ENCODE measurements around the gene STAT5A.
A peak's percentile ranks its signal among the peaks of the same experiment; 100 is the strongest.

Gene STAT5A

DNA sequence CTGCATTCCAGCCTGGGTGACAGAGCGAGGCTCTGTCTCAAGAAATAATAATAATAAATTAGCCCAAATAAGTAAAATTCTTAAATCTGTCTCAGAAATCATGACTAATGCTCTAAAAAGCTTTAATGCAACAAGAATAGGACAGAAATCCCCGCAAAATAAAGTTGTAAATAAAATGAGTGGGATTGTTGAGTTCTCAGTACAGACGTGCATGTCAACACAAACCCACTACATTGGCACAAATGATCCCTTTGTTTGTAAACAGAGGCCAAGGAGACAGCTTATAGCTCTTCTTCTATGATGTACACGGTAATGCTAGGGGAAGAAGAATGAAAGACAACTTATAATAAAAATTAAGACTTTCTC, 18.1 kb upstream of the STAT5A start:
- no peak for DNase-seq

DNA sequence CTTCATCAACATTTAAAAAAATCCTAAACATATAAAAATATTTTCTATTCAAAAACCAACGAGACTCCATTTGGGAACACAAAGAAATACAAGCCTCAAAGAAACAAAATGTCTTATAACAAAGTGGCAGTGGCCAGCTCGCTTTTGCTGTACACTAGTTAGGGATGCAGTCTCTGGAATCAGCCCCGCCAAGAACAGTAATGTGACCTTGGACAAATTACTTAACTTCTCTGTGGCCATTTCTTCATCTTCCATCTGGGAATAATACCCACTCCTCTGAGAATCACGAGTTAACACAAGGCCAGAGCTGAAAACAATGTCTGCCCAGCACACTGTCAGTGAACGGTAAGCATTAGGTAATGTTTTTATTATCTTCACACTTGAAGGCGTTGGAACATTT, 17.7 kb upstream of the STAT5A start:
- no peak for DNase-seq

DNA sequence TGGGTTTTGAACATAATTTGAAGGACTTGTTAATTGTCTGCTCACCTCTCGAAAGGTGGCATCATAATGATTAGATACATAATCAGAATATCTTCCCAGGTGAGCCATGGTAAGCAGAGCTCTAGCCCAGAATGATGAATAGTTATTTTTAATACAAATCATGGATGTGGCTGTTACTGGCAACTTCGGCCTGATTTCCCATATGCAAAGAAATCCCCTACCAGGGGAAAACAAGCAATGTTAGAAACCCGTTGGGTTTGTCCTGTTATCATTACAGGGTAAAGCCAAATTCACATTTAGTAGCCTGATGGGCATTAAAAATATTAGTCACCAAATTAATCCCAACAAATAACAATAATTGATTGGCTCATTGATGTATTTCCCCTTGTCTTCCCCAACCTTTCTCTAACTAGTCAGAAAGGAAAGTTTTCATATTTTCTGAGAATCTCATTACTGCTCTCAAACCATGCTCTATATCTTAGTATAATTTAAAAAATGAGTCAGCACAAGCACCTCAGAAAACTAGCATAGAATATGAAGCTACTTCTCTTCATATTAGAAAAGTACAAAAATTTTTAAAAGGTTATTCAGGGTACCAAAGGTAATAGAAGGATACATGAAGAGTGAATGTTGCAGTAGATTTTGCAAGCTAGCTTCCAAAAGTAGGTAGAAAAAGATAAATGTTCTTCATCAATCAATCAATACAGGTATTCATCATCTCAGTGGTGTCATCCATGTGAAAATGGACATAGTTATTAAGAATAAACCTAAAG, 17.1 kb upstream of the STAT5A start:
- DNase-seq = no peak

DNA sequence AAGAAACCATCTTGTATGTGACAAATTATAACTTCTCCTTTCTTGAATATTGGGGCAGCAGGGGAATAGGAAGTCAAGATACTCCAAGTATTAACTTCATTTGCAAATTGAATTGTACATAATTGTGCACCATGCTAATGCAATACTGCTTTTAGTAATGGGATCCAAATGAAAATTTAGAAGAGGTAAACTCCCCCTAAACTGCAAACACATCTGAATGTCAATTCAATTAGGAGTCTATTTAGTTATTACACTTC, 16.6 kb upstream of the STAT5A start:
- no peak for DNase-seq

DNA sequence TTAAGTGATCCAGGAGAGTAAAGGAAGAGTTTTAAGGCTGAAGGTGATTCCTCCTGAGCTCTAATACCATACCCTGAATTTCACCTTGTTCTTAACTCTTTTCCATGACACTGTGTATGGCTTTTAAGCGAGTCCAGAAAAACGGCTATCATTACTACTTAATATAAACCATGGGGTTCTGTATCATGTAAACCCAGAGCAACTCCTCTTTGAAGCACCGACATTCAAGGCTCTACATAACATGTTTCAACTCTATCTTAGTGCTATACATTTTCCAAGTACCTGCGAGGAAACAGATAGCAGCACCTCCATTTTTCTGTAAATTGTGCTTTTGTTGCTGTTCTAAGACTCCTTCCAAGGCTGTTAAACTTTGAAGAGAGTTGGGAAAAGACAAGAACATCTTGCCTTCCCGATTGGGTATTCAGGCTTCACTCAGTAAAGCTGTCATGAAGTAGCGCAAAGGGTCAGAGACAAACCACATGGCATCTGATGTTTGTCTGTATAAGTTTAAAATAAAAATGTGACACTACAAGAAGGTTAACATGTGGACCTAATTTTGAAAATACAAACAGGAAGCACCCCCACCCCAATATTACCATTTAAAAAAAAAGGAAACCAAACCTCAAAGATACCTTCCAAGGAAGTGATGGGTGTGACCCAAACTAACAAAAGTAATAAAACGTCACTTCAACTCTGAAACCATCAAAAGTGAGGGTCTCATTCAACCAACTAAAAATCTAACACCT, 16.0 kb upstream of the STAT5A start:
- DNase-seq = no peak

DNA sequence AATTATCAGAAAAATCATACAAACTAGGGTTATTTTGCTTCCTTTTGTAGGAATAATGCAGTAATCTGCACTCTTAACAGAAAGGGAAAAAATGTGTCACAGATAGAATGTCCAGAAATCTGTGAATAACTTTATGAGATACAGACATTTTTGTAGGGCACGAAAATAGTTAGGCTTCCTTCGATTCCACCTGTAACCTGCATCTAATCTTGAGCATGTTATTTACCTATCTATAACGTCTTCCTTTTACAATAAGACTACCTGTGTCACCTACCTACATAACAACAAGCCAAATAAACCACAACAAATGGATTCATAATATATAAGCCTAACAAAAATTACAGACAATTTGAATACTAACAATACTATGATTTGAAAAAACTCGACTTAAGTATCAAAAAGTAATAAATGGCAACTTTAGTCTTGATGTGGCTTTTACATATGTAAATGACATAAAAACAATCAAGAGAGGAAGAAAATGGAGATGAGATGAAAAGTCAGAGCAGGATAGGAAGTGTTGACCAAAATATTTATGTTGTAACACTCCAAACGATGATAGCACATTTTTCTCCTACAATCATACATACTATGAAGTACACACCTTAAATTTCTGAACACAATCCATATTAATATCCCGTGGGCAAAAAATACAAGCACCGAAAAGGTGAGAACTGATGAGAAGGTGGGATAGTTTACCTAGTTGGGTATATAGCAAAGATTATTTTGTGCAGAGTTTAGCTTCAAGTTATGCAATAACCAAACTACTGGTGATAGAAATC, 14.6 kb upstream of the STAT5A start:
- no peak for DNase-seq

DNA sequence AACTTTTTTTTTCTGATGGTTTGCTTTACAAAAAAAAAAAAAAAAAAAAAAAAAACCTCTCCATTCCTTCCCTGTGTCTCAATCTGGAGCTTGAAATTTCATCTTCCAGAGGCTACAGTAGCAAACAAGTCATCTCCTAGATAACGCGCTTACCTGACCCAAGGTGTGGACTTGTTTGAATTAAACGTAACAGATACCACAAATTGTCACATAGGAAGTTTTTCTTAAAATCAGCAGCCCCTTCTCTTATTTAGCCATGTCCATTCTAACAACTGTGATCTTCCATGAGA, 14.1 kb upstream of the STAT5A start:
- no peak for DNase-seq

DNA sequence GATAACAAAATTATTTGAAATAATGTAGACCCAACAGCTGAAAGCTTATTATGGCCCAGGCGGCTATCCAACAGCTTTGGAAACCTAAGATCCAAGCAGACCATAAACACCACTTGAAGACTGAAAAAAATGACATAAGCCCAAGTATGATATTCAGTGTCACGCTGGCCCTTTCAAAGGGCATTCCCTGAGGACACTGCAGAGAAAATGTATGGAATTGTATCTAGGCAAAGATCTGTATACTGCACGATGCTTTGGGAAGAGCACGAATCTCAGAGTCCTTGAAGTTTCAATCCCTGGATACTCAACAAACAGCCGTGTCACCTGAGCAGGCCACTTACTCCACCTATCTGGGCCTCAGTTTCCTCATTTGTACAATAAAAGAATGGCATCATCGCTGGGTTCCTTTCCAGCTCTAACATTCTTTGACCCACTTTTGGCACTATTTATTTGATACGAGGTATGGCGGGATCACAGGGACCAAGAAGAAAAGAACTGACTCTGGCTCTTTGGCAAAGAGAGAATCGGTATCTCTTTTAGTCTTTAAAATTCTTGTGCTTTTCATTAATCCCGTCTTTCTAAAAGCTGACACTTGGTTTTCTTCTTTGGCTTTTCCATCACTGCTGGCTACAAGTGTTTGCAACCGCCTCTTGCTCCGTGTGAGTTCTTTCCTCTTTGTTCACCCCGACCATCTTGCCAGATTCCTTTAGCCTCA, 13.3 kb upstream of the STAT5A start:
- DNase-seq = no peak

DNA sequence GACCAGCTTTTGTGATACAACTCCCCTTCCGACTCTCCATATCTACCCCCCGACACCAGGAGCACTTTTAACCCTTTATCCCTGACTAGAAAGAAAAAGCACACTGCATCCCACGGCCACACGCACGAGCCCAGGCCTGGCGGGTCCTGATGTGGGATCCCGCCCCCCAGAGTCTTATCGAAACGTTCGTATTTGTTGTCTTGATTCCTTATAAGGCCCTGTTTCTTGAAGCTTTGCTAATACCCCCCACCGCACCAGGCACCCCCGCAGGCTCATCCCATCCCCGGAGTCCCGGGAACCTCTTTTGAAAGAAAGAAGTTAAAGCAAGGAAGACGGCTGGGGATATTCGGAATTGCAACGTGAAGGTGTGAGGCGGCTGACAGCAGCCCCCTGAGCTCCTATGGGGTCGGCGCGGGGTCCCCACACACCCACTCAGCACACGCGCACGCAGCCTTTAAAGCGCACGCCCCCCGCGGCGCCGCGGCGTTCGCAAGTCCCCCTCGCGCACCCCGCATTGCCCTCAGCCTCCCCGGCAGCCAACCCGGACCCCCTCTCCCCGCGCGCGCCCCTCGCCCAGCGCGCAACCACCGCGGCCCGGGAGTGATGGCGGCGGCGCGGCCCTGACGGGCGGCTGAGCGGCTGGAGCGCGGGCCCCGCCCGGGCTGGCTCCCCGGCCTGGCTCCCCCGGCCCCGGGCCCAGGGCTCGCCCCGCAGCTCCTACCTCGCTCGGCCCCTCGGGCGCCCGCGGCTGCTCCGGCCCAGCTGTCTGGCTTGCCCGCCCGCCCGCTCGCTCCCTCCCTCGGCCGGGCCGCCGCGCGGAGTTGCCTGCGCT, 12.6 kb upstream of the STAT5A start:
- no peak for DNase-seq

DNA sequence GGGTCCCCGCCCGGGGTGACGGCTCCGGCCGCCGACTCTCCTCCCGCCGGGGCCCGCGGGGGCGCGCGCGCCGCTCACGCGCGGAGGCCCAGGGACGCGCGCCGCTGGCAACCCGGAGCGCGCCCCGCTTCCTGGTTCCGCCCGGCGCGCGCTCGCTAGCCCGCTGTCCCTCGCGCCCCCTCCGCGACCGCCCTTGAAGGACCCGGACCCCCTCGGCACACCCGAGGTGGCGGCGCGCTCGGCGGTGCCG, 12.0 kb upstream of the STAT5A start, which contains the start of gene STAT5B:
Gene STAT5B, minus strand, starts transcription at position 33 of the 250 bp plus-strand sequence. CDS start 44,264 bp downstream, outside the sequence.
- peak; percentile 55 for DNase-seq

DNA sequence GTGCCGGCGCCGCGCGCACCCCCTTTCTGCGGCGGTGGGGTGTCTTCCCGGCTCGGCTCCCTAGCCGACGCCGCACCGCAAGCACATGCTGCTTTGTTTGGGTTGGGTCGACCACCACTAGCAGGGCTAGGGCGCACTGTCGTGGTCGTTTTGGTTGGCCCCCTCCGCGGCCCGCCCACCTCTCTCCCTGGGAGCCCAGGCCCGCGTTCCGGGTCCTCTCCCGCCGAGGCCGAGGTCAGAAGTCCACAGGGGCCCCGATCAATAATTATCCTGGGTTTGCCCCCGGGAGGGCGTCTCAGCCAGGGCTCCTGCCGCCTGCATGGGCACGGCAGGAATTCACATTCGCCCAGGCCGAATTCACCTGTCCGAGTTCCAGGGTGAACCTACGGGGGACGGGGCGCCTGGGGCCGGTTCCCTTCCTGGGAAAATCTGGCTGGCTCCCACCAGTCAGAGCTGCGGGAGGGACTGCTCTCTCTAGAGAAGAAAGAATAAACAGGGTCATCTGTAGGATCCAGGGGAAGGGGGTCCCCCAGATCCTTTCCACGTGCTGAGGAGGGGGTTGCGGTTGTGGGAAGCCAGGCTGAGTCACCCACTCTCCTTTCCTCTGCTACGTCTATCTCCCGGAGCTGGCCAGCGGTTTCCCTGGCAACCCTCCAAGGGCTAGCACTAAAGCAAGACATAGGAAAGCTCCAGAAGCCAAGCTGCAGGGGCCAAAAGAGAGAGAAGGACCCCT, 11.5 kb upstream of the STAT5A start:
- DNase-seq = peak; percentile 79

DNA sequence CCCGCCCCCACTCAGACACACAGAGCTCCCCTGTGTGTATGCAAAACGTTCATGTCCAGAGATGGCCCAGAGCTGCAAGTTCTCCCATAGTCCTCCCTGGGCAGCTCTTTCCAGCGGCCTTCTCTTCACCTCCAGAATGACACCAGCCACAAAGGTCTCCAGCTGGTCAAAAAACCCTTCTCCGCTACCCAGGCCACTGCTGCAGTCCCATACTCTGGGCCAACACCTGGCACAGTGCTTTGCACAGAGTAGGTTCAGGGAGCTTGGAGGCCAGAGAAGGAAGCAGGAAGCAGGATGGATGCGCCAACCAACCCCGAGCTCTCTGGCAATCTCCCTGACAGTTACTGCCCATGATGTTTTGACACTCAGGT, 11.0 kb upstream of the STAT5A start:
- DNase-seq = no peak

DNA sequence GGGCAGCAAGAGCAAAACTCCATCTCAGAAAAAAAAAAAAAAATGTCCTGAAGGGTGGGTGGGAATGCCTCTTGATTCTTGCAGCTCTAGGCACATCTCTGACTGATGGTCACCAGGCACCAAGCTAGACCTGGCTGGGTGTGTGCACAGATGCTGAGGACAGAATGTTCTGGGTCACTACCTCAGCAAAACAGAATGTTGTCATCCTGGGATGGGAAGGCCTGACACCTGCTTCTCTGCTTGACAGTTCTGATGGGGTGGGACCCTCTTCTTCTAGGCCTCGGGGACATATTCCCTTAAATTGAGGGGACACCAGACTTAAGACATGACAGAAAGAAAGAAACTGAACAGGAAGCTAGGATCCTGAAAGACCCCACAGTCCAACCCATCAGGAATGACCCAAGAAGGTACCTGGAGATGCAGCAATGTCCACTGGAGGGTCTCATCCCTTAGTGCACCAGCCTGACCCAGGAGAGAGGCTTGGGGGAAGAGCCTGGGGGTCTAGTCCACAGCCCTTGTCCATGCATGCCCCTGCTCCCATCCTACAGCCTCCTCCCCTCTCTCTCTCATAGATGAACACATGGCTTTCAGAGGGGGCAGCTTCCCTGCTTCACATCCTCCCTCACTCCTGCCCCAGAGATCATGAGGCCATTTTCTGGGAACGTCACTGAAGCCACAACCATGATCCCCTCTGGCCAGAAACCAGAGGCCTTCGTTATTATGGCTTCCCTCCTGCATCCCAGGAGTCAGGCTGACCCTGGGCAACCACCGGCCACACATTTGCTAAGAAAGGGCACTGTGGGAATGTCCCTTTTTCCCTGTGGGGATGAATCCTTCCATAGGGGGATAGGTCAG, 8.3 kb upstream of the STAT5A start:
- no peak for DNase-seq

DNA sequence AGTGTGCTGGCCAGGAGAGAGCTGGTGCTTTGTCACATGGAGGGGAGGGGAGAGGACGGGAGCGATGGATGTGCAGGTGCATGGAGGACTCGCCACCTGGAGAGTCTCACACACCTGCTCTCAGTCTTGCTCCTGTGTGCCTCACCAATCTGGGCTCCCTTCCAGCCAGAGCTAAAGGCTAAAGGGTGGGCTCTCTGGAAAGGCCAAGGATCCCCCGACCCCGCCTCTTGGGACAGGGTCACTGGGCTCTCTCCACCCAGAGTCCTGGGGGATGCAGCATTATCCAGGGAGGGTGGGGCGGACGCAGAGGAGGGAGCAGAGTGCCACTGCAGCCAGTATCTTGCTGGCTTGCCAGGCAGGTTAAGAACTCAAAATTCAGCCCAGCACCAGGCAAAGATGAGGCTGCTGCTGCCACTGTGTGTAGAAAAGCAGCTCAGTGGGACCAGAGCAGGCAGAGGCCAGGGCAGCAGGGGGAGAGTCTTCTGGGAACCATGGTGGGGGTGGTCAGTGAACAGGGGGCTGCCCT, 6.7 kb upstream of the STAT5A start:
- no peak for DNase-seq

DNA sequence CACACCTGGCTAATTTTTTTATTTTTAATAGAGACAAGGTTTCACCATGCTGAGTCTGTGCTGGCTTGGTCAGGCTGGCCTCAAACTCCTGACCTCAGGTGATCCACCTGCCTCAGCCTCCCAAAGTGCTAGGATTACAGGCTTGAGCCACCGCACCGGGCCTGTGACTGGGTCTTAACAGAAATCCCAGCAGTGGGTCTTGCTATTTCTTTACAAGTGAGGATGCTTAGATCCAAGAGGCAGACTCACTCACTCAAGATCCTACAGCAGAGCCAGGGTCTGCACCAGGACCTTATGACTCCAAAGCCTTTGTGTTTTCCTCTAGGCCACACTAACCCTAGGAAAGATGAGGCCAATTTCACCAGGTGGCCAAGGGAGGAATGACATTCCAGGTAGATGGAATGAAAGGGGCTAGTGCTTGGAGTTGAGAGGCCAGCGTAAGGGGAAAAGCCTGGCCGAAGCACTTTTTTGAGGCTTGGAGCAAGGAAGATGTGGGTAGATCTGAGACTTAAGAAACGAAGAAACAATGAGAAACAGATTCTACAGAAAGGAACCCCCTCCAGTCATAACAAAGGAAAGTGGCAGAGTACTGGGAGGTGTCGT, 5.7 kb upstream of the STAT5A start:
- DNase-seq = no peak

DNA sequence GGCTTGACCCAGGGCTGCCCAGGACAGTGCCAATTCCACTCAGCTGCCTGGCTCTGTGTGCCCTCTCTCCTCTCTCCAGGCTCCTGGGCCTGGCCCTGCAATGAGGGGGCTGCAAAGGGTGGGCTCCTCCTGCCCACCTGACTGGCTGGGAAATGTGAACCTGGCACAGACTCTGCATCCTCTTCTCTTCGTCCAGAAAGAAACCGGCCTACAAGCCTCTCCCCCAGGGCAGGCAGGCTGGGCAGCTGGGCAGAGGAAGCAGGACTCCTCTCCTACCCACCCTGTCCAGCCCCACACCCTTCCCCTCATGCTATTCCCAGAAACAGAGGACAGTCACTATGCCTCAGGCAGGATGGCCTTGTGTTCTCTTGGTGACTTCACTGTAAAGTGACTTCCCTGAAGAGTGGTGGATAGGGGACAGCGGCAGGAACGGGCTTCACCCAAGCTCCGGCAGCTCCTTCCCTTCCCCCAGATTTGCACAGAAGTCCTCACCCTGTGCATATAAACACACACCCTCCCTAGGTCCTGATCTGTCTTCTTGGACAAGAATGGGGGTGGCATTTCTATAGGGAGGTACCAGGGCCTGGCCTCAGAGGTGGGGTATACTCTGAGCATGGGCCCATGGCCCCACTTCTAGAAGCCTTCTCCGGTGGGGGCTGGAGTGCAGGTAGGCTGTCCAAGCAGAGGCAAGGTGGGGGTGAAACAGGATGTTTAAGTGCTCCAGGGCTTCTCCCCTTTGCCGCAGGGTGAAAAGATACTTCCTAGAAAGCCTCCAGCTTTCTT, 4.9 kb upstream of the STAT5A start:
- no peak for DNase-seq

DNA sequence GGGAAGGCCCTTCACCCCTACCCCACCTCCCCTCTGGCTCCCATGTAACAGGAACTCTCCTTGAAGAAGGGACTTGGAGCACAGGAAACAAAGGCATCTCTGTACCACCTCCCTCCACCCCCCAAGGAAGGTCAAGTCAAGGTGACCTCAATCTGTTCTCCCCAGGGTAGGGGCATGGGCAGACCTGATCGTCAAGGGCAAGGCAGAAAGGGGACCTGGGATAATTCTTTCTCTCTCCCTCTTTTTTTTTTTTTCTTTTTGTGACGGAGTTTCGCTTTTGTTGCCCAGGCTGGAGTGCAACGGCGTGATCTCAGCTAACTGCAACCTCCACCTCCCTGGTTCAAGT, 4.3 kb upstream of the STAT5A start:
- DNase-seq = no peak

DNA sequence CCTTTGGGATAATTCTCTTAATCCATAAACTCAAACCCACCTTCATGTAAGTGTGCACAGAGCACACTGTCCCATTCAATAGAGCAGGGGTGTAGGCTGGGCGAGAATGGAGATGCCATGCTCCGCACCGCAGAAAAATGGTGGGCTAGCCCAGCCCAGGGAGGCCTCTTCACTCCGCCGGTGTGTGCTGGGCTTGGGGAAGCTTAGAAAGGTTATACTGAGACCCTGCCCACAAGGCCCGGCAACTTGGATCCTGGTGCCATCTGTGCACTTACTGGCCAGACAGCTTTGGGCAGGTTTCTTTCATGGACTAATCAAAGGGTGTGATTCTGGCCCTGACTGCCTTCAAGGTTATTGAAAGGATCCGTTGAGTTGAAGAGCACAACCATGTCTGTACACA, 3.7 kb upstream of the STAT5A start:
- no peak for DNase-seq

DNA sequence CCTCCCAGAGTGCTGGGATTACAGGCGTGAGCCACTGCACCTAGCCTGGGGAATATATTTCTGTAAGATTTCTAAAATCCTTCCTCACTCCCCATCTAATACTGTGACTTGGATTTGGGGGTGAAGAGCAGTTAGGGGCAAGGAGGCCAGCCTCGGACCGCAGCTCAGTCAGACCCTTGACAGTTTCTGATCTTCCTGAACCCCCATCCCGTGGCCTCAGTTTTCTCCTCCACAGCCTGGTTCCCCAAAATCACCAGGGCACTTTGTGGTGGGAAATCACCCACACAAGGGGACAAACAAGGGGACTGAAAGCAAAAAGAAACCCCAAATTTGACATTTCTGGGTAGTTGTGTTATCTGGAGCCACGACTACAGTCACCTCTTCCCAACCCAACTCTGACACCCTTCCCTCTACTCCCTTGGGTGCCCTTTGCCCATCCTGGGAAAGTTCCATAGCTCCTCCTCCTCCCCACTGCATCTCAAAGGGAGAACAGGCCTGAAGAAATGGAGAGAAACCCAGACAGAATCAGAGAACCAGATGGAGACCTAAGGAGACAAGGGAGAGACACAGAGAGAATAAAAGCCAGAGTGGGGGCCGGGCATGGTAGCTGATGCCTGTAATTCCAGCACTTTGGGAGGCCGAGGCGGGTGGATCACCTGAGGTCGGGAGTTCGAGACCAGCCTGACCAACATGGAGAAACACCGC, 2.8 kb upstream of the STAT5A start:
- DNase-seq = no peak
